Psoas muscle (tissue), 8 donors: Measurements from ENCODE around the gene FARP1. TPM values are rescaled to one million over a fixed set of nuclear protein-coding genes. Genes with fewer than 3 reads are reported as not detected.

Source experiments
- ATAC-seq, 4 donors: fragments of 200-7000 bp; cut with Tn5 transposase; one replicate each; pipeline ENCODE4 v1.9.1; 2020; ENCODE audit warnings: moderate library complexity in 3 of 4, mild to moderate bottlenecking in 2 of 4
- DNase-seq, 2 donors: peaks; one replicate each; pipeline ENCODE4 v3.0.0-alpha.2; 2020
- H3K27ac ChIP-seq: fragments of 200-600 bp; one replicate; pipeline ENCODE4 v1.8.0; 2022
- H3K27me3 ChIP-seq, 3 donors: fragments of 200-600 bp in 1 of 3; one replicate each; pipeline versions ENCODE4 v1.6.1 to v1.8.0; 2013 to 2022; ENCODE audit warnings: low read length in 2 of 3, mild to moderate bottlenecking in 2 of 3, moderate library complexity in 1 of 3; ENCODE audit not compliant: insufficient read depth in 3 of 3
- H3K36me3 ChIP-seq, 2 donors: fragments of 200-600 bp in 1 of 2; one replicate each; pipeline versions ENCODE4 v1.6.1 to v1.8.0; 2013 to 2022; ENCODE audit warnings: low read depth in 1 of 2, mild to moderate bottlenecking in 1 of 2, moderate library complexity in 1 of 2; ENCODE audit not compliant: insufficient read depth in 1 of 2
- H3K4me1 ChIP-seq: fragments of 200-600 bp; one replicate; pipeline ENCODE4 v1.8.0; 2022
- H3K4me3 ChIP-seq: fragments of 200-600 bp; one replicate; pipeline ENCODE4 v1.8.0; 2022; ENCODE audit warnings: mild to moderate bottlenecking
- H3K9me3 ChIP-seq: fragments of 200-600 bp; one replicate; pipeline ENCODE4 v1.8.0; 2022
- CTCF ChIP-seq: fragments of 200-600 bp; IDR thresholded peaks from one replicate; pipeline ENCODE4 v1.8.0; 2022; ENCODE audit warnings: antibody characterized with exemption
- WGBS, 3 donors: extraction: QIAGEN DNeasy Blood & Tissue Kit; methylation state at CpG; one replicate each; pipeline versions ENCODE4 v1.1.6 to v1.1.7; 2013; 5-methylcytosine and 5-hydroxymethylcytosine counted together
- intact Hi-C, 2 donors: fragments of 100-400 bp; cut with DNase I; formaldehyde crosslinking; loops; one replicate each; pipeline versions ENCODE4 v1.11.0 to v1.14.2; 2022
- polyA plus RNA-seq, 3 donors: library from polyadenylated mRNA; stranded (reverse); fragments of 200-250 nt; gene quantifications; one replicate each; pipeline ENCODE4 v1.2.3, GENCODE V29; 2013
- total RNA-seq, 4 donors: library from RNA; stranded (reverse); fragmentation: NEBNext Ultra II Directional in 2 of 4; extraction: Animal tissue kit (Norgen Biotek cat#: 25700) in 2 of 4; gene quantifications; one replicate each; pipeline versions ENCODE4 v1.2.1 to v1.2.4, GENCODE V29; 2021 to 2023
- donor health status: healthy with polysubstance abuse.
- donor health status: DM: no; HTN: no; CAD: no; lungs with moderate emphysema.
- donor health status: Bipolar disorder and iron deficiency.
- donor health status: healthy.
- donor health status: DM: yes; HTN: yes; CAD: no.
- donor health status: DM: no; HTN: no; CAD: no.
- donor health status: DM: no; HTN: no; CAD: no.
- donor health status: DM: yes; HTN: yes; CAD: no.

FARP1 gene
- total and polyA plus RNA-seq, 7 donors, result 5.7 to 19.4 (median 9.2) TPM

DNA sequence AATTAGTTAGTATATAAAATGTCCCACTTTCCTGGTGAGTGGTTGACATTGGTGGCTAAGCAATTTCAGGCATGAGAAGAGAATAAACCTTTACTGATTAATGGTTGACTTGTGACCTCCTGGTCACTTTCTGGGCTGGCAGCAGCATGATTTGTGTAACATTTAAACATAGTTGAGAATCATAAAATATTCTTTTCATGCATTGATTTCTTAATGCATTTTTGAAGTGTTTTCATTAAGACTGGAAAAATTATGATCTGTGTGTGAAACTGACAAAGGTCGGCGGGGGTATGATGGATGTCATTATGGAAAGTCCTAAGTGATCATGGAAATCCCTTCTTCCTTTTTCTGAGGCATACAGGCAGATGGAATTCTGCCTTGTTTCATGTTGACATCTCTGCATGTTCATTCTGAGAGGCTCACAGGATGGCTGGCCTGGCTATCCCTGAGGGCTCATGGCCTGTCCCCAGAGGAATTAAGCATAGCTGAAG is 132.8 kb downstream of the FARP1 start:
- intact Hi-C loops, result no loop called here
- DNase-seq (no peak), ATAC-seq (no peak)
- Histone ChIP-seq H3K27me3 (no peaks in the 10 kb centered on the region), H3K9me3 (no peaks in the 10 kb centered on the region), H3K27ac (no peak overlapping the region), H3K36me3 (no peaks in the 10 kb centered on the region), H3K4me1 (peaks cover 3% of the 10 kb centered on the region), H3K4me3 (no peak overlapping the region)
- no peak for TF ChIP-seq CTCF
- WGBS, 3 donors, result 76 to 90% (median 84%) methylated on average over 2 of the region's 2 CpGs

DNA sequence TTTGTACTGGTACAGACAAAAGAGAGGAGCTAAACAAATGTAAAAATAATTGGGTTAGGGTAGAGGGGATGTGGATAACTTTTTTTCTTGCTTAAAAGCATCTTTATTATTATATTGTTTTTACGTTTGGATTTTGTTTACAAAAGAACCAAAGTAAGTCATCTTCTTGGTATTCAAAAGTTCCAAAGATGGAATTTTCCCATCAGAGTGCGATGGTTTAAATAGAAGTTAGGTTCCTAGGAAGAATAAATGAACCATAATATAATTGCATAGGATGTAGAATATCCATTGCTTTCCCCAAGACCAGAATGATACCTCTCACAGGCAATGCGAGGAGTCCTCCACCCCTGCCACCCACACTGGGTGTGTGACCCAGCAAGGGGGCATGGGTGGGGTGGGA is 133.6 kb downstream of the FARP1 start:
- intact Hi-C loops, result no loop called here
- 88 to 95% (median 91%) methylated on average over 3 of the region's 3 CpGs for WGBS, 3 donors
- Histone ChIP-seq H3K4me1 (peaks cover 3% of the 10 kb centered on the region), H3K4me3 (no peak overlapping the region), H3K27me3 (no peaks in the 10 kb centered on the region), H3K36me3 (no peaks in the 10 kb centered on the region), H3K9me3 (no peaks in the 10 kb centered on the region), H3K27ac (no peak overlapping the region)
- no peak for DNase-seq
- TF ChIP-seq CTCF, result no peak
- no peak for ATAC-seq

GRCh38 chr13:98278068-98278724 is 135.3 kb downstream of the FARP1 start:
- no peaks in the 10 kb centered on the region for H3K9me3 ChIP-seq
- H3K4me3 ChIP-seq, result no peak overlapping the region
- 91 to 93% (median 93%) methylated on average over 6 of the region's 6 CpGs for WGBS, 3 donors
- H3K36me3 ChIP-seq, result no peaks in the 10 kb centered on the region
- no peaks in the 10 kb centered on the region for H3K27me3 ChIP-seq
- peaks cover 3% of the 10 kb centered on the region for H3K4me1 ChIP-seq
- no peak overlapping the region for H3K27ac ChIP-seq
- intact Hi-C loops, result no loop called here
- no peak for DNase-seq
- no peak for ATAC-seq
- no peak for TF ChIP-seq CTCF

DNA sequence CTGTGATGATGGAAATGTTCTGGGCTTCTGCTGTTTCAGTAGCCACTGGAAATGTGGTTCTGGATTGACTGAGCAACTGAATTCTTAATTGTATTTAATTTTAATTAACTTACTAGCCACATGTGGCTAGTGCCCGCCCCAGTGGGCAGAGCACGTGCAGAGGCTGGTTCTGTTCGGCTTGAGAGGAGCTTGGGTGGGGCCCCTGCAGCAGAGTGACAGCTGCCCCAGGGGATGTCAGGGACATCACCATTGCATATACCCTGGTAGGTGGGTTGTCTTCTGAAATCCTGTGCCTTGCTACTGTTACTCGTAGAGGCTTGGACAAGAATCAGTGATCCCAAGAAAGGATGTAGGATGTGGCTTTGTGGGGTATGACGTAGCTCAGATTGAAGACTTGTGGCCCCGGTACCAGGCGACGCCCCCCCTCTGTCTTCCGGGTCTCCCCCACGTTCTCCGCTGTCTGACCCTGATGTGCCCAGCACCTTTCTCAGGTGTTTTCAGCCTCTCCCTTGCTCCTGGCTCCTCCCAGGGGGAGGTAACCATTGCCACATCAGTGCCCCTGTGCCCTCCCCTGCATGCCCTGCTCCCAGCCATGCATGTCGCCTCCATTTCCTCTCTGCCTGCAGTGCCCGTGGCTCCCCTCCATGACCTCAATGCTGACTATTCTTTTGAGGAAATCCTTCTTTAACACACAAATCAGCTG is 136.7 kb downstream of the FARP1 start:
- H3K27ac ChIP-seq, result no peak overlapping the region
- no peak for DNase-seq
- H3K4me1 ChIP-seq, result no peaks in the 10 kb centered on the region
- no peak for ATAC-seq
- TF ChIP-seq CTCF, result no peak
- H3K9me3 ChIP-seq, result no peaks in the 10 kb centered on the region
- H3K36me3 ChIP-seq, result no peaks in the 10 kb centered on the region
- WGBS, 3 donors, result 83 to 86% (median 83%) methylated on average over 13 of the region's 13 CpGs
- H3K27me3 ChIP-seq, result no peaks in the 10 kb centered on the region
- intact Hi-C loops, result no loop called here
- no peak overlapping the region for H3K4me3 ChIP-seq
